Cerebellar cortex (tissue), 1 donor: ENCODE data around the gene ABLIM1.

Source experiments
- DNase-seq: peaks from one replicate; pipeline ENCODE4 v3.0.0-alpha.2; 2015; ENCODE audit warnings: low spot score

ABLIM1 gene

DNA sequence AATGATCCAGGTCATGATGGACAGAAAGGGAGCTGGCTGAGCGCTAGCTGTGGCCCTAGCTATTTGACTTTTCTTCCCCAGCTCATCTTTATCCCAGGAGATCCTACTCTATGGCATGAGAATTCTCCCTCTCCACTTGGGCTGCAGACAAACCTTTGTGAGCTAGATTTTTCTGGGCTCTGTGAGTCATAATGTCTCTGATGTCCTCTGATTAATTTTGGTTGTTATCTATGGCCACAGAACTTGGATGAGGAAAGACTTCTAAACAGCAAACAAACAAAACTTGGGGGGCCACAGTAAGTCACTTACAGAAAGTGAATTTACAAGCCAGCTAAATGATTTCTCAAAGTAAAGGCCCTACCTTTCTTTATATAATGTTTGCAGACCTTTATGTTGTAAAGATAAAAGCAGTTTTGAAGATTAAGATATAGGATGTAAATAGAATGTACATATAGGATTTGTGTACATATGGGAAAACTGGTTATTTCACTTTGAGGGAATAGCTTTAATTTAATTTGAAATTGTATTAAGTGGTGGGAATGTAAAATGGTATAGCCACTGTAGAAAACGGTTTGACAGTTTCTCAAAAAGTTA lies 10.4 kb downstream of the ABLIM1 start:
- DNase-seq = no peak

DNA sequence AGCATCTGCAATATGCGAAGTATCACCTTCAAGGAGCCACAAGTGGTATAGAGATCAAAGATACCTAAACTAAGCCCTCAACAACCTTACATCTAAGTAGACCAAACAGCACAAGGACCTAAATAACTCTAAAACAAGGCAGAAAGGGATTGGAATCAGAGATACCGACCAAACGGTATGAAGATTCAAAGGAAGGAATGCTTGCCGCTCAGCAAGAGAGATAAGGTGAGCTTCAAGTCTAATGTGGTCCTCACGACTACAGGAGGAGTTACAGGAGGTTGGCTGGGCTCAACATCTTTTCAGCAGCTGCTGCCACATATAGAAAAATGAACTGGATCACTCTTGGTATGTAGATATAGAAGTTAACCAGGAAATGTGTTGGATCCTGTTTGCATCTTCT lies 11.6 kb downstream of the ABLIM1 start:
- no peak for DNase-seq

DNA sequence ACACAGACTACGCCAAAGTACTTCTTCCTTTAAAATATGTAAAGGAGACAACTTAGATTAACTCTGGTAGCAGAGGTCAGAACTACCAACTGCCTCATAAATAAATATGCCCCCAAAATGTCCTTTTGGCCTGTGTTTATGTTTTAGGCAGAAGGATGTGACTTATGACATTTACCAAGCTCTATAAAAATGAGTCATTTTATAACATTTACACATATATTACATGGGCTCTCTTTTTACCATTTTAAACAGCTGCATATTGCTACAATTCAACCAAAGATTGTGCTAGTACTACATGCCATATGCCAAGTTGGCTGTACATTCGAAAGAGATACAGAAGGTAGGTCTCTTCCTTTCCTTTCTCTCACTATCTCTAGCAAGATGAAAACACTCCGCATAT lies 12.4 kb downstream of the ABLIM1 start:
- DNase-seq = no peak

DNA sequence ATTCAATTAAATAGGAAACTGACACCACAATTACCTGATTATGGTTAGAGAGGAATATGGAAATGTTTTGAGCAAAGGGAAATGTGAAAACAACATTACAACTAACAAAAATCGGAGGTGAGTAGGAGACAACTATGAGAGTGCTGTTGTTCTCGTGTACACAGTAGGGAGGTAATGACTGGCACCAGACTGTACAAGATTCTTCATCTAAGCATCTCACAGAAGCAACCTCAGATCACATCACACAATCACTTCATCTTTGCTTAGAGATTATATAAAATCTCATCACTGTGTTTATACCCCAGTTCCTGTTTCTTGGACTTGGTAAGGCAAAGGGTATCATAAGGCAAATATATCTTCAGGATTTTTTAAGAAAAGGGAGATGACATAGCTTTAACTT lies 14.9 kb downstream of the ABLIM1 start:
- DNase-seq = no peak

DNA sequence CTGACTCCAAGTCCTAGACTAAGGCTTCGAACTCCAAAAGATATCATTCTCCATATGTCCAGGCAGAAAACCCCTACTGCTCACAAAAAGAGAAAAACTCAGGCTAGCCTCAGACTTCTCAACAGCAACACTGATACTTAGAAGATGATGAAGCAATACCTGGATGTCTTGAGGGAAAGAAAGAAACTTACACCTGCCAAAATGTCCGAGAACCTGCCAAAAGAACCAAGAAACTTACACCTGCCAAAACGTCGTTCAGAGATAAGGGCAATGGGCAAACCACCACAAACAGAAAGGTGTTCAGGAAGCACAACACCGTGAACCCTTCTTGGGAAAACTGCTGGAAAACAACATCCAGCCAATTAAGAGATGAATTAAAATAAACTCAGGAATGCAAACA lies 15.3 kb downstream of the ABLIM1 start:
- DNase-seq = peak; percentile 32

DNA sequence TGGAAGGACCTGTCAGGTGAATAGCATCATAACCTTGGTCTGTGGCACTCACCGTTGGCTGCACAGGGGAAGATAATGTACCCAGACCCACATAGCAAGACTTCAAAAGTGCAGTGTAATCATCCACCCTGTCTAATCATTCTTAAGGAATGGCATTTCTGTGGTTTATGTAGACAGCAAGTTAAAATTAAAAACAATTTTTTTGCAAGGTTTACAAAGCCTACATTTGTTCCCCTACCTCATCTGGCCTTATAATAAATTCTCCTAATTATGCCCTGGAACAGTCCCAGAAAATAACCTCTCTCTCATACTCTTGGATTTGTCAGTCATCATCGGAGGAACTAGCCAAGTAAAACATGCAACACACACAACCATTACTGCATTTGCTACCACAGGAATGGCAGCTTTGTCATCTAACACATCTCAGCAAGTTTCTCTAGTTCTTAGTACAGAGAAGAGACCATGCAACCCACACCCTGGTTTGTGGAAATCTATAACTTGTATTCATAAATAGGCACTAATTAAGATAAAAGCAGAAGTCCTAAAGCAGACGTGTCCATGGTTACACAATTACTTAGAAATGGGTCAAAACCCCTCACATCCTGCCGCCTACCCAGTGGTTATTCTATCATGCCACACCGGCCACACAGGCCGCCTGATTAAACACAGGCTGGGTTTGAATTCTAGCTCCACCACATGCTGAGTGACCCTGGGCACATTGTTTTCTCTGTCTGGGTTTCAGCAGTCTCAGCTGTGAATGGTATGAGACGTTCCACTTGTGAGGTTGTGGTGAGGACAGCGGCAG lies 19.1 kb downstream of the ABLIM1 start:
- no peak for DNase-seq

DNA sequence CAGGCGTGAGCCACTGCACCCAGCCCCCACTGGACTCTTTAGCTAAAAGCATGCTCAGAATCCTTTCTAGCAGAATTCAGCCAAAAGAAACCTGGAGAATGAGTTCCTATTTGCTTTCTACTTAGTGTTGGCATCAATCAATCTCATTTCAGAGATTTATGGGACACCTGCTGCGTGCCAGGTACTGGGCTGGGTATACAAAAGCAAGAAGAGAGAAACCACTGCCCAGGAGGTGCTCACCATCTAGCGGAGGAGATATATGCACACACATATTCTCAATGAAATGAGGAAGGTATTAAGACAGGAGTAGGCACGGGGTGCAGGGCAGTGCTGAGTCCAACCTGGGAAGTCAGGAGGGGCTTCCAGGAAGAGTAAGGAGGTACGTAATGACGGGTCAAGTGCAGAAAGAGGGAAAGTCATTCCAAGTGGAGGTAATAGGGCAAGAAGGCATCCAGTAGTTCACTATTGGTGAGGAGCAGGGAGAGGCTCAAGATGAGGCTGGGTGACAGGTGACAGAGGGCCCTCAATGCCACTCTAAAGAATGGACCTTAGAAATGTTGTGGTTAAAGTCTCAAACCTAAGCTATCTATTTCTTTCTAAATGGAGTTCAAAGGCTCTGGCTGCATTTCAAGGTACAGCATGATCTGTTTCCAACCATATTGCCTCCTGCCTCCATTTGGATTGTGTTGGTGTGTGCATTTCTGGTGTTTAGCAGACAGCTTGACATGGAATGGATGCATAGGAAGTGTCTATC lies 22.1 kb downstream of the ABLIM1 start:
- DNase-seq = no peak

DNA sequence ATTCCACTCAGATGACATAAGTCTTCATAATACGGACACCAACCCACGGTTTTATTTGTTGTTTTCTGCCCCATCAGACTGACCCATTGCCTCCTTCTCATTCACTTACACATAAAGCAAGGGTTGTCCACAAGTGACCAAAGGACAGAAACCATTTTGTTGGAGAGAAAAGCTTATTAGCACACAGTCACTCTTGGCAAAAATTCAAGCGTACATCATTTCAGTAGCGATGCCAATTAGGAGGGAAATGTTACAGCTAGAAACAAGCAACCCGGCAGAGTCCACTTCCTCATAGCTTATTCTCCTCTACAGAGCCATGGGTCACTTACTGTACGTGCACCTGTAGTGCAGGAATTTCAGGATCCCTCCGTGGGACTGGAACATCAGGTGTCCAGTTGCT lies 23.0 kb downstream of the ABLIM1 start:
- peak; percentile 74 for DNase-seq

DNA sequence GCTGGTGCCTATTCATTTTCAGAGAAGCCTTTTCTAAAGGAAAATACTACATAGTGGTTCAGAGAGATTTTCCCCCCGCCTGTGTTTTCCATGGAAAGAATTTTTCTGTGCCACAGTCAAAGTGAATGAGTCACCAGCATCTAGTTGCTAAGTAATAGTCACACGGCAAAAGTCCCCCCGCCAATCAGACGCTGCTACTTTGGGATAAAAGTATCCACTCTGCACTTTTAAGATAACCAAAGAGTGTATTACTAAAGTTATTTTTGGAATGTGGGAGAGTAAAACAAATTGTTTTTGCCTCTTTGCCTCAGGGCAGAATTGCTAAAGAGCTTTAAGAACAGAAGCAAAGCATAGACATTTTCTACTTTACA lies 23.5 kb downstream of the ABLIM1 start:
- DNase-seq = no peak

DNA sequence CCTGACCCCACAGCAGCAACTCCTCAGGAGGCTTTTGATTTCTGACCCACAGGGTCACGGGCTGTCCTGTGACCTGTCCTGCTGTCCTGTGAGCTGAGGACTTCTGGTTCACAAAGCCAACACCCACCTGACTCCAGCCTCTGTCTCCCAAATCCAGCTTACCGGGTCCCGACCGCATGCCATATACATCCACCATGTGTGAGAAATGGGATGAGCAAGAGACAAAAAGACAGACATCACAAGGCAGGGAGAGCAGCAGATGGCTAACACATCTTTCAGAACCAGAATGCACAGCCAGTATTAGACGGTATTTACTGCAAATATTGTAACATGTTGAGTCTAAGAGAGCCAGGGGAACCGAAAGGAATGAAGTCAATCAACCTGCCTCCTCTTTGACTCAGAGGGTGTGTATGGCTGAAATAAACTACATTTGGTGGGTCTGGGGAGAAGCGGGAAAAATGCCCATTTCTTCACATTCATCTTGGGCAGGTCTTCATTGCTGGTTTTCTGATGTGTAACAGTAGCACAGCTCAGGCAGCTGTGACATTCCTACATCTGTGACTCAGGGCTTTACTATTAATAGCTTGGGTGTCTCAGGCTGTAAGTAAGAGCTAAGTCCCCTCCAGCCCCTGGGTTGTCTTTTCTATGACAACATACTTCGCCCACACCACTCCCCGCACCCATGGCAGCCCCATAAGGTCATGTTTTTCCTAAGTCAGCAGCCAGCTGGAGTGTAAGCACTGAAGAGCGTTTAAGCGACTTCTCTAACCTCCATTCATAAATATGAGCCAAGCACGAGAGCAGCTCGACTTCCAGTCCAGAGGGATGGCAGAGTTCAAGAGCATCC lies 25.0 kb downstream of the ABLIM1 start:
- DNase-seq = peak; percentile 69

DNA sequence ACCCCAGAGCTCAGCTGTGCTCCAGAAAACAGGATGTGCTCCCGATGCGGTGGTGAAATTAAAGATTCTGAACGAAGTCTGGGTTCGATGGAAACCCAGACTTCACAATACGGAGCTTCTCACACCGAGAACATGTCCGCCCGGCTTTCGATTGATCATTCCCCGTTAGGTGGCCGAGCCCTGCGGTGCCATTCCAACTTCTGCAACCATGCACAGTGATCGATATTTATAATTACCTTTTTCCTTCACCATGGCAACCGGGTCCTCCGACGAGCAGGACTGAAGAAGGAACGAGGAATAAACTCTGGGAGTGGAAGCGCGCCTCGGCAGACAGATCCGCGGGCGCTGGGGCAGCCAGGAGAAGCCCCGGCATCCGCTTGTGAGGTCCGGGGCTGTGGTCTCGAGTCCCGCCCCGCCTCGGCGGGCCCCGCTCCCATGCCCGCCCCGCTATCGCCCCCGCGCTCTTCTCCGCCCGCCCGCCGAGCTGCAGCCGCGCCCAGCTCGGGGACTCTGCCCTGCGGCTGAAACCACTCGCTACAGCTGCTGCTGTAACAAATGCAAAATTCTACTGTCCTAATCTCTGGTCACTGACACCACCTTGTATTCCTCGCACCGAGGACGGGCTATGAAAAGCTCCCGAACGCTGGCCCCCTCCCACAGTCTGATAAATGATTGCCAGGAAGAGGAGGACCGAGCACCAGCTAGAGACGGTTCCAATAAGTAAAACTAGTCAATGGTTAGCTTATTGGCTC lies 26.2 kb downstream of the ABLIM1 start:
- no peak for DNase-seq

DNA sequence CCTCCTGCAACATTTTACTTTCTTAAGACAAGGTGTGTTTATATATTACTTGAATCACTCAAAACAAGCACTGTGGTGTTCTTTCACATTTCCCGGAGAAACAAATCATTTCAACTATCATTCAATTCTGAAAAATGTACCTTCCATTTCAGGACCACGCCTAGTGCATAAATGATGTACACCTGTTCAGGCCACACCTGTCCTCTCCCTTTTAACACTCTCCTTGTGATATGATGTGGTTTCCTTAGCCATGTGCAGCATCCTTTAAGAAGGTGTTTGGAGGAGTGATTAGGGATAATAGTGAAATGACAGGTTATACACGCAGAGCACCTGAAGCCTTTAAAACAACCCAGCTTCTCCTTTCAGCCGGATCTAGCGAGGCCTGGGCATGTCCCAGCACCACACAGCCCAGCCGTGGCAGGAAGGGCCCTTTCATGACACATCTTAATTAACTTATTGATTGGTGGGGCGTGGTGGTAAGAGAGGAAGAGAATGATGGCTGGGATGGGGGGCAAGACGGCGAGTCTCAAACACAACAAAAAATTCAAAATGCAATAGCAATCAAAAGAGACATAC lies 26.9 kb downstream of the ABLIM1 start:
- DNase-seq = no peak

DNA sequence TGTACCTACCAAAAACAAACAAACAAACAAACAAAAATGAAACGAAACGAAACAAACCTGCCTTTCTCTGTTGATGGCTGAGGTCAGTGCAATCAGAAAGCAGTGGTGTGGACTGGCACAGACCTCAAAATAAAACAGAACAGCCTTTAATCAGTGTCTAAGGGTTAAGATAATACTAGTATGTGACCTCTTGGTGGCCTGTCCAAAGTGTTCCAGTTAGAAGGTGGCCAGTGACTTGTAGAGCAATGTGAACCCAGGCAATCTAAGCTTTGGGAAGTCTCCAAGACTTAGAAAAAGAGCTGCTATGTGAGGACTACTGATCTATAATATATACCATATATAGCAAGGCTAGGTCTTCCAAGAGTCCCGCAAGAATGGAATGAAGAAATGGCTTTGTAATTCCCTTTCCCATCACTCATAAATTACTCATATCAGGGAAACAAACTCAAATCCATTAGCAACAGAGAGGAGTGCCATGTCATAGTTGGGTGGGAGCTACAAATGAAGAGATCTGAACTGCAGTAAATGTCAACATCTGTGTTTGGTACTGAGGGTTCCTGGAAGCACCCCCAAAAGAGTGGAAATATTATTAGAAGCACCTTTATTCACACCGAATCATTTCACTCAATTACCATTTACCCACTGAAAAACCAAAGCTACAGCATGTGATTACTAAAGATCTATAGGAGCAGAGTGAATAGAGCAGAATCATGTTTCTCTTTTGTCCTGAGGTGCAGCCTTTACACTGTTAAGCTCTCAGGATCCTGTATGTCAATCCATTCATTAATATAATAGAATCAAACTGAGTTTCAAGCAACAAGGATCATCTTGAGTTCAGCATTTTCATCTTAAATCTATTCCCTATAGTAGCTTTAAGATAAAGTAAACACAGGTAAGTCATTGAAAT lies 28.0 kb downstream of the ABLIM1 start:
- DNase-seq = no peak

DNA sequence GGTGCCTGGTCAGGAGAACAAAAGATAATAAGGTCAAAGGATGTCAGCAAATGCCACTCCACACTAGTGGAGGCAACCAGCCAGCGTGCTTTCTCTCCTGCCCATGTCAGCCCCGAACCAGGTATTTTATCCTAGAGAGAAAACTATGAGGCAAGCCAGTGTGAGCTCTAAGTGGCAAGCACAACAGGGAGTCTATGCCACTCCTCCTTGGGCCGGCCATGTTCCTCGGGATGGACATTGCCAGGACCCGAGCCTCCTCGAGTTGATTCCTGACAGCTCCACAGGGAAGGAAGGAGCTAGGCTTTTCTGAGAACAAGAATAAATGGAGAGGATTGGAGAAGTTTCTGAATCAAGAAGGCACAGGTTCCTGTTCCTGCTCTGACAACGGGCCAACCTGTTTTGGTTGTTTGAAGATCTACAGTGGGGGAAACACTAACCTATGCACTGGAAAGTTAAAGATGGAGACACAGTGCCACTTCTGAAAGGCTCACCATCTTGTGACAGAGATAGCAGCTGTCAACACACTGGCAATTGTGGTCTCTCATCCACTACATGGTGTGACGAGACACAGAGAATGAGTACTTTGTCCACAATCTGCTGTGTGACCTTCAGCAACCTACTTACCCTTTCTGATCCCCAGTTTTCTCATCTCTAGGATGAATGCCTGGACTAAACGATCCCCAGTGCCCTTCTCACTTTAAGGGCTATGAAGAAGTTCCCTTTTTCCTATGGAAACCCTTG lies 28.8 kb downstream of the ABLIM1 start:
- peak; percentile 54 for DNase-seq

DNA sequence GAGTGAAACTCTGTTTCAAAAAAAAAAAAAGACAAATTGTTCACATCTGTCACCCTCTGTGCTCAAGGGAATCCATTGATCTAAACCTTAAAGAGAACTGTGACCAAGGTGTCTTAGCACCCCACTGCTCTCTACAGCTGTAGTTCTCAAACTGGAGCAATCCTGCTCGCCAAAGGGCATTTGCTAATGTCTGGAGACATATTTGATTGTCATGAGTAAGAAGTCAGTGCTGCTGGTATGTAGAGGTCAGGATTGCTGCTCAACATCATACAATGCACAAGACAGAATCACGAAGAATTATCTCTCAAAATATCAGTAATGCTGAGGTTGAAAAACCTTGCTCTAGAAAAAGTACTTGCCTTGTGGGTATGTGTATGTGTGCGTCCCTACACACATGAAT lies 30.0 kb downstream of the ABLIM1 start:
- DNase-seq = no peak

DNA sequence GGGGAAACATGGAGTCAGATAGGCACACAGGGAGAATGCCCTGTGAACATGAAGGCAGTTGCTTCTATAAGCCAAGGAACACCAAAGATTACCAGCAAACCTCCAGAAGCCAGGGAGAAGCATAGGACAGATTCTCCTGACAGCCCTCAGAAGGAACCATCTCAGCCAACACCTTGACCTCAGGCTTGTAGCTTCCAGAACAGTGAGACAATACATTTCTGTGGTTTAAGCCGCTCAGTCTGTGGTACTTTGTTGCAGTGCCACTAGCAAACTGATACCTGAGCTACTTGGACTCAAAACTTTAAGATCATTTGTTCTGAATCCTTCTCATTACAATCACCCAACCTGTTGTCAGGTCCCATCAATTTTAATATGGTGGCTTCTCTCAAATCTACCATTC lies 31.2 kb downstream of the ABLIM1 start:
- DNase-seq = no peak

DNA sequence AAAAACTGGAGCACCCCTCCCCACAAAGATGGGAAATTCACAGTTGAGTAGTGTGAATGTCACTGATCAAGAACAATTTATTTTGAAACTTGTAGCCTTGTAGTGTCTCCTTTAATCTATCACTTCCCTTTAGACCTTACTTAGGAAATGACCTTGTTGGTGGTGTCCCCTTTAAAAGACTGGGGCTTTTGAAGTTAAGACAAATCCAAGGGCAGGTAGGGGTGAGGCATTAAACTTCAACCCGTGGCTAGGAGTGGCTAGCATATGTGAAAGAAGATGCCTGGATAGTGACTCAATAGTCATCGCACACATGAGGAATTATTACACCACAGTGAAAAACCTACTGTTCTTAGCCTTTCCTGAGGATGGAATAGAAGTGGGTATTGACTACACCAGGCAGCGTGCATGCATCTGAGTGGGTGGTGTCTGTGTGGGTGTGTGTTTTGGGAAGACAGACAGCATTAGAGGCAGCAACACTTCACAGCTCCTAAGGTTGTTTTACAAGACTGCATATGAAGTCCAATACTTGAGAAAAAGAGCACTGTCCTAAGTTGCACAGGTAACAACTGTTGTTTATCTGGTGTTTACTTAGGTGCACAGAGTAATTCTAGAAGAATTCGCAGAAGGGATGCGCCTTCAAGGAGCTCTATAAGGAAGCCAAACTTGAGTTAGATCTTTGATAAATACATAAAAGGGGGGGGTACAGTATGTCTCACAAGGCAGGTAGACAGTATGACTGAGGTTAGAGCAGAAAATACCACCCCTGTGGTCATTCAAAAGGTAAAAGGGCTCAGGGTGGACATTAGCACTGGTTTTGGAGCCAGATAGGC lies 32.9 kb downstream of the ABLIM1 start:
- no peak for DNase-seq

DNA sequence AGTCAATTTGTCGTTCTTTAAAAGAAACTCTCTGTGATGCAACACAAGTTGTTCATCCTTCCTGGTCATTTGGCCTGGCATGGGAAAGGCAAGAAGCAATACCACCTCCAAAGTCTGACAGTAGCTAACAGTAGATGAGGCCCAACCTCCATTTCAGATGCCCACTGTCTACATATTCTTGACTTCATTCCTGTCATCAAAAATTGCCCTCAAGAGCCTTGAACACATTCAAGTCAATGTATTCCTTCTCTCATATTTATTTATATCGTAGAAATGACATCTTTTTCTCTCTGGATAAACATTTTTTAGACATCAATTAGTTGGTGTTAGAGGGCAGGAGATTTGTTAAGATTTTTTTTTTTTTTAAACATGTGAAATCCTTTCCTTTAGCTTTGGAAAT lies 33.7 kb downstream of the ABLIM1 start:
- no peak for DNase-seq
